Heart right ventricle (tissue), 16 donors: ENCODE measurements around the gene CTSS. TPM values are rescaled to one million over a fixed set of nuclear protein-coding genes. Genes with fewer than 3 reads are reported as not detected.

Experiments used
- ATAC-seq, 8 donors: fragments of 200-7000 bp; cut with Tn5 transposase; one replicate each; pipeline ENCODE4 v1.9.1; 2020; ENCODE audit warnings: mild to moderate bottlenecking in 8 of 8, moderate library complexity in 8 of 8, moderate number of reproducible peaks in 1 of 8
- DNase-seq, 2 donors: peaks; one replicate each; pipeline ENCODE4 v3.0.0-alpha.2; 2020
- H3K27ac ChIP-seq, 10 donors: fragments of 200-600 bp; sonication (generic) in 2 of 10; one replicate each; pipeline versions ENCODE4 v1.5.0 to v1.8.0; 2020 to 2022; ENCODE audit warnings: mild to moderate bottlenecking in 3 of 10
- H3K27me3 ChIP-seq, 7 donors: fragments of 200-600 bp; one replicate each; pipeline ENCODE4 v1.8.0; 2021 to 2022; ENCODE audit warnings: mild to moderate bottlenecking in 2 of 7
- H3K36me3 ChIP-seq, 9 donors: fragments of 200-600 bp; sonication (generic) in 1 of 9; one replicate each; pipeline versions ENCODE4 v1.5.0 to v1.8.0; 2020 to 2022; ENCODE audit warnings: mild to moderate bottlenecking in 2 of 9
- H3K4me1 ChIP-seq, 9 donors: fragments of 200-600 bp; sonication (generic) in 1 of 9; one replicate each; pipeline versions ENCODE4 v1.5.0 to v1.8.0; 2020 to 2022; ENCODE audit warnings: mild to moderate bottlenecking in 4 of 9
- H3K4me3 ChIP-seq, 10 donors: fragments of 200-600 bp; sonication (generic) in 2 of 10; one replicate each; pipeline versions ENCODE4 v1.5.0 to v1.8.0; 2020 to 2022; ENCODE audit warnings: mild to moderate bottlenecking in 7 of 10, moderate library complexity in 2 of 10
- H3K9me3 ChIP-seq, 11 donors: fragments of 200-600 bp in 10 of 11; sonication (generic) in 2 of 11; one replicate each; pipeline versions ENCODE4 v1.5.0 to v1.8.0; 2013 to 2022; ENCODE audit warnings: mild to moderate bottlenecking in 2 of 11, control low read depth in 1 of 11, moderate library complexity in 1 of 11
- WGBS, 2 donors: extraction: QIAGEN DNeasy Blood & Tissue Kit; methylation state at CpG; one replicate each; pipeline ENCODE4 v1.1.7; 2013; ENCODE audit warnings: inconsistent platforms in 1 of 2; 5-methylcytosine and 5-hydroxymethylcytosine counted together
- intact Hi-C, 10 donors: fragments of 100-400 bp; cut with DNase I; formaldehyde crosslinking; loops; one replicate each; pipeline versions ENCODE4 v1.11.1 to v1.14.2; 2022
- long read RNA-seq, 3 donors: library from polyadenylated mRNA; unstranded; transcript quantifications; one replicate each; pipeline ENCODE4 v2.0.0, GENCODE V29; 2020 to 2021
- polyA plus RNA-seq, 2 donors: library from polyadenylated mRNA; stranded (reverse); fragments of 200-250 nt; gene quantifications; one replicate each; pipeline ENCODE4 v1.2.3, GENCODE V29; 2013
- total RNA-seq, 10 donors: library from RNA; stranded (reverse); fragmentation: NEBNext Ultra II Directional in 3 of 10; extraction: Animal tissue kit (Norgen Biotek cat#: 25700) in 3 of 10; gene quantifications; one replicate each; pipeline versions ENCODE4 v1.2.1 to v1.2.4, GENCODE V29; 2021 to 2023
- TF ChIP-seq, protein P1 (sequence below), 9 donors: fragments of 200-600 bp; sonication (generic) in 2 of 9; IDR thresholded peaks; one replicate each; pipeline versions ENCODE4 v1.5.0 to v1.8.0; 2021 to 2022; ENCODE audit warnings: antibody characterized with exemption in 9 of 9, mild to moderate bottlenecking in 5 of 9, moderate library complexity in 1 of 9
- donor health status: Arrhythmogenic right ventricular cardiomyopathy.
- donor health status: ischemic (EF 13 %, LVEDD 7.1; RV severe dilation, severe dysfunction).
- donor health status: healthy with polysubstance abuse.
- donor health status: DM: no; HTN: yes; CAD: no.
- donor health status: DM: no; HTN: no; CAD: no.
- donor health status: ischemic (EF 25% LVEDD 6.9; RV normal size, moderate dysfunction).
- donor health status: ischemic (EF 25% LVEDD 5.7; RV mildly dilated, moderate dysfunction).
- donor health status: healthy.
- donor health status: DM: yes; HTN: yes; CAD: no.
- donor health status: Ischemic cardiomyopathy.
- donor health status: ischemic (EF 35%, LVEDD 5.7; RV mildly dilated, moderate dysfunction).
- donor health status: nonischemic (EF 11% LVEDD 7.7; RV severe dilation, severe dysfunction).
- donor health status: DM: yes; HTN: yes; CAD: no.
- donor health status: PGD.
- donor health status: ischemic (EF 29% LVEDD 5.4; RV normal size, mild dysfunction).
- donor health status: nonischemic (EF 23%, LVEDD 6.1; RV moderate dilation, normal function).

The CTSS gene
- total RNA-seq (100 to 1,000 TPM in 1 of 10 donors, 10 to 100 TPM in 9; 11.9 to 201 (median 18.2) TPM), polyA plus RNA-seq (1 to 10 TPM; 6.5 to 8.7 TPM)
- long read RNA-seq, donor 1, full-length matches to known transcripts, result 6 of 10 reads
- long read RNA-seq, donor 1, partial matches to known transcripts, result 0 of 10 reads
- long read RNA-seq, donor 1, other reads (novel, unspliced or antisense), result 4 of 10 reads
- long read RNA-seq, donor 2, full-length matches to known transcripts, result 16 of 20 reads
- long read RNA-seq, donor 2, partial matches to known transcripts, result 1 of 20 reads
- long read RNA-seq, donor 2, other reads (novel, unspliced or antisense), result 3 of 20 reads
- long read RNA-seq, donor 3, full-length matches to known transcripts, result 16 of 18 reads
- long read RNA-seq, donor 3, partial matches to known transcripts, result 1 of 18 reads
- long read RNA-seq, donor 3, other reads (novel, unspliced or antisense), result 1 of 18 reads

- Histone ChIP-seq H3K27ac (peak within 1 kb of the TSS in 8 of 10 donors; percentile 34 to 93 (median 57)), H3K36me3 (peaks cover 0 to 16% (median 0%) of the 10 kb centered on the region in 9 donors), H3K9me3 (peaks cover 0 to 5% (median 0%) of the 10 kb centered on the region in 11 donors), H3K4me1 (peaks cover 0 to 49% (median 0%) of the 10 kb centered on the region in 9 donors), H3K27me3 (no peaks in the 10 kb centered on the region), H3K4me3 (peak within 1 kb of the TSS in 9 of 10 donors; percentile 1 to 59 (median 43))
- intact Hi-C loops, result no loop called here
- DNase-seq (no peak), ATAC-seq (peak in 6 of 8 donors; percentile 53 to 68 (median 56))
- TF ChIP-seq, protein P1, sequence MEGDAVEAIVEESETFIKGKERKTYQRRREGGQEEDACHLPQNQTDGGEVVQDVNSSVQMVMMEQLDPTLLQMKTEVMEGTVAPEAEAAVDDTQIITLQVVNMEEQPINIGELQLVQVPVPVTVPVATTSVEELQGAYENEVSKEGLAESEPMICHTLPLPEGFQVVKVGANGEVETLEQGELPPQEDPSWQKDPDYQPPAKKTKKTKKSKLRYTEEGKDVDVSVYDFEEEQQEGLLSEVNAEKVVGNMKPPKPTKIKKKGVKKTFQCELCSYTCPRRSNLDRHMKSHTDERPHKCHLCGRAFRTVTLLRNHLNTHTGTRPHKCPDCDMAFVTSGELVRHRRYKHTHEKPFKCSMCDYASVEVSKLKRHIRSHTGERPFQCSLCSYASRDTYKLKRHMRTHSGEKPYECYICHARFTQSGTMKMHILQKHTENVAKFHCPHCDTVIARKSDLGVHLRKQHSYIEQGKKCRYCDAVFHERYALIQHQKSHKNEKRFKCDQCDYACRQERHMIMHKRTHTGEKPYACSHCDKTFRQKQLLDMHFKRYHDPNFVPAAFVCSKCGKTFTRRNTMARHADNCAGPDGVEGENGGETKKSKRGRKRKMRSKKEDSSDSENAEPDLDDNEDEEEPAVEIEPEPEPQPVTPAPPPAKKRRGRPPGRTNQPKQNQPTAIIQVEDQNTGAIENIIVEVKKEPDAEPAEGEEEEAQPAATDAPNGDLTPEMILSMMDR (IDR thresholded peaks at IDR 0.05), result no peak
- 31 to 54% methylated on average over 4 of the region's 4 CpGs for WGBS, 2 donors
Observed at GRCh38 chr1:150765296-150765976, at the start of gene CTSS. CTSS (minus strand) TSS chr1:150765778; CDS start chr1:150764763, 1,015 bp downstream.

DNA sequence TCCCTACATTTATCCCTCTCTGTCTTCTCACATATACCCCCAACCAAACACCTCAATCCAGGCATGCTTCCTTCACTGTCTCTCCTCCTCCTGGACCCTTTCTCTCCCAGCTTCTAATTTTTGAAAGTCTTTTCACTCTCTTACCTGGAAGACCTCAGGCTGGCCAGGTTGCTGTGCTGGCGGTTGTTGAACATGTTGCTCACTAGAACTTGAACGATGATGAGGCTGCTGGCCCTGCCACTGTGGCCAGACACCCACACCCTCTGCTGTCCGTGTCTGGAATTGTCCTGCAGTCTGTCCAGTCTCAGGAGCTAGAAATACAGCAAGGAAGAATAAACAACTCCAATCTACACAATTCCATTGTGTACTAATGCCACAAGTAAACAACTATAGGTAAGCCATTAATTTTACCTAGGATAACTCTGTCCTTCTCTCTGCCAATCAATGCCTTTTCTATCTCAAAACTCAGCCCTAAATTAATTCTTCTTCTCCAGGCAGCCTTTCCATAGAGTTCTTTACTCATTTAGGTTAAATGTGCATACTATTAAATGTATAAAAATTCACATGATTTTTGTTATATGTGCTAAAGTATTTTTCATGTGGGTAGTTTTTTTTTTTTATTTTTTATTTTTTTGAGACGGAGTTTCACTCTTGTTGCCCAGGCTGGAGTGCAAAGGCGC is 47.6 kb upstream of the CTSS start:
- Histone ChIP-seq H3K4me3 (no peak overlapping the region), H3K9me3 (no peaks in the 10 kb centered on the region), H3K27me3 (no peaks in the 10 kb centered on the region), H3K36me3 (peaks cover 0 to 86% (median 71%) of the 10 kb centered on the region in 9 donors), H3K4me1 (peaks cover 0 to 11% (median 0%) of the 10 kb centered on the region in 9 donors), H3K27ac (no peak overlapping the region)
- TF ChIP-seq, protein P1 (IDR thresholded peaks at IDR 0.05), result peak; percentile 25 to 74 (median 58)
- DNase-seq (peak; percentile 45), ATAC-seq (peak in 6 of 8 donors; percentile 65 to 85 (median 72))
- WGBS, 2 donors, result 50 to 55% methylated on average over 5 of the region's 5 CpGs
- intact Hi-C loops, result loop anchor here in 5 of 10 donors (5.0 to 10.0 kb wide), 5 partner anchors 62 to 348 kb away; partner anchors contain the start of gene ARNT (in 1 of the 5)

GRCh38 chr1:150810958-150811659 is 45.5 kb upstream of the CTSS start:
- WGBS, 2 donors, result 77 to 80% methylated on average over 9 of the region's 9 CpGs
- TF ChIP-seq, protein P1 (IDR thresholded peaks at IDR 0.05), result no peak
- no peak overlapping the region for H3K4me3 ChIP-seq
- H3K27me3 ChIP-seq, result no peaks in the 10 kb centered on the region
- no peak overlapping the region for H3K27ac ChIP-seq
- H3K36me3 ChIP-seq, result peaks cover 0 to 66% (median 52%) of the 10 kb centered on the region in 9 donors
- peaks cover 0 to 22% (median 0%) of the 10 kb centered on the region in 9 donors for H3K4me1 ChIP-seq
- no peak for DNase-seq
- intact Hi-C loops, result loop anchor here in 5 of 10 donors (5.0 to 10.0 kb wide), 5 partner anchors 64 to 346 kb away; partner anchors contain the start of gene ARNT (in 1 of the 5)
- no peaks in the 10 kb centered on the region for H3K9me3 ChIP-seq
- ATAC-seq, result no peak
